Mucosa of rectum (tissue), 2 donors: Measurements from ENCODE around the gene LACTBL1.

Experiments used
- H3K27ac ChIP-seq, 2 donors: one replicate each; pipeline ENCODE4 v1.7.0; 2013; ENCODE audit warnings: inconsistent platforms in 2 of 2, low read depth in 2 of 2, low read length in 2 of 2
- H3K27me3 ChIP-seq, 2 donors: one replicate each; pipeline ENCODE4 v1.7.0; 2013; ENCODE audit warnings: low read length in 2 of 2; ENCODE audit not compliant: control insufficient read depth in 2 of 2, insufficient read depth in 2 of 2
- H3K36me3 ChIP-seq, 2 donors: one replicate each; pipeline ENCODE4 v1.7.0; 2013; ENCODE audit warnings: low read length in 2 of 2; ENCODE audit not compliant: control insufficient read depth in 2 of 2, insufficient read depth in 2 of 2
- H3K4me1 ChIP-seq, 2 donors: one replicate each; pipeline ENCODE4 v1.7.0; 2013; ENCODE audit warnings: low read length in 2 of 2, mild to moderate bottlenecking in 1 of 2; ENCODE audit not compliant: control insufficient read depth in 2 of 2, insufficient read depth in 2 of 2
- H3K4me3 ChIP-seq, 2 donors: one replicate each; pipeline ENCODE4 v1.7.0; 2013; ENCODE audit warnings: low read length in 2 of 2
- H3K9ac ChIP-seq, 2 donors: one replicate each; pipeline ENCODE4 v1.7.0; 2013; ENCODE audit warnings: low read length in 2 of 2, low read depth in 1 of 2, mild to moderate bottlenecking in 1 of 2
- H3K9me3 ChIP-seq, 2 donors: one replicate each; pipeline ENCODE4 v1.7.0; 2013; ENCODE audit warnings: low read length in 2 of 2; ENCODE audit not compliant: control insufficient read depth in 2 of 2
- donor health status: healthy.
- donor health status: Normal muscosa, but diverticular disease.

The LACTBL1 gene

DNA sequence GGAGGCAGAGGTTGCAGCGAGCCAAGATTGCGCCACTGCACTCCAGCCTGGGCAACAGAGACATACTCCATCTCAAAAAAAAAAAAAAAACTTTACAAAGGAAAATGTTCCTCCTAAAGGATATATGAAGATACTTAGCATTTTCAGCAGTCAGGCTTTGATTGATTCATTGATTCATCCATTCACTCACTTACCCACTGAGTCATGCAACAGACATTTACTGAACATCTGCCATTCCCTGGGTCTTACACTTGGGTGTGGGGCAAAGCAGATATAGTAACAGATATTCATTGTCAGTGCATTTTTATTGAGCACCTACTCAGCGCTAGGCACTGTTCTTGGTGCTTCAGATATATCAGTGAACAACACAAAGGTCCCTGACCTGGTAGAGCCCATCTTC is 5.6 kb upstream of the LACTBL1 start:
- Histone ChIP-seq H3K4me3 (no peak overlapping the region), H3K27ac (no peak overlapping the region), H3K9me3 (no peaks in the 10 kb centered on the region), H3K9ac (no peak overlapping the region), H3K27me3 (peaks cover 0 to 3% of the 10 kb centered on the region in 2 donors), H3K4me1 (peaks cover 0 to 2% of the 10 kb centered on the region in 2 donors), H3K36me3 (no peaks in the 10 kb centered on the region)

GRCh38 chr1:22976461-22977243 is 4.0 kb upstream of the LACTBL1 start:
- H3K9ac ChIP-seq = no peak overlapping the region
- no peak overlapping the region for H3K4me3 ChIP-seq
- H3K4me1 ChIP-seq = peaks cover 0 to 2% of the 10 kb centered on the region in 2 donors
- peaks cover 2 to 3% of the 10 kb centered on the region in 2 donors for H3K27me3 ChIP-seq
- no peaks in the 10 kb centered on the region for H3K36me3 ChIP-seq
- H3K27ac ChIP-seq = no peak overlapping the region
- H3K9me3 ChIP-seq = no peaks in the 10 kb centered on the region

GRCh38 chr1:22976127-22976460 is 3.4 kb upstream of the LACTBL1 start:
- H3K9me3 ChIP-seq = no peaks in the 10 kb centered on the region
- H3K4me3 ChIP-seq = no peak overlapping the region
- no peak overlapping the region for H3K27ac ChIP-seq
- peaks cover 2 to 3% of the 10 kb centered on the region in 2 donors for H3K27me3 ChIP-seq
- H3K4me1 ChIP-seq = peaks cover 0 to 2% of the 10 kb centered on the region in 2 donors
- no peaks in the 10 kb centered on the region for H3K36me3 ChIP-seq
- no peak overlapping the region for H3K9ac ChIP-seq

DNA sequence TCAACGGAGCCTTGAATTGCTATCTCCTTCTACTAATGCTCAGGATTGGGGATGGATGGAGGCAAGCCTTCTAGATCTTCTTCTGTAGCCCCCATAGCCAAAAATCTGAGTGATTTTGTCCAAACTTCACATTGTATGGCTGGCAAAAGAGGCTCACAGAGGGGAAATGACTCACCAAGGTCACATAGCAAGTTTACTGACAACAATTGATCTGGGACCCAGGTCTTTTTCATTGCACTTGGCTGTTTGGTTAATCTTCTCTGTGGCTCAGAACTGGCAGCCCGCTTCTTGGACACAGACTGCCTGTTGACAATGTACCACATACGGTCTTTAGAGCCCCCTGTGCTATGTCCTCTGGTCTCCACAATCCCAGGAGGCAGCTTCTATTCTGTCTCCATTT is 3.0 kb upstream of the LACTBL1 start:
- Histone ChIP-seq H3K4me1 (peaks cover 0 to 2% of the 10 kb centered on the region in 2 donors), H3K4me3 (no peak overlapping the region), H3K9me3 (no peaks in the 10 kb centered on the region), H3K9ac (no peak overlapping the region), H3K36me3 (no peaks in the 10 kb centered on the region), H3K27me3 (peaks cover 2 to 3% of the 10 kb centered on the region in 2 donors), H3K27ac (no peak overlapping the region)

GRCh38 chr1:22971611-22972405 is 858 bp downstream of the LACTBL1 start:
- Histone ChIP-seq H3K27me3 (peaks cover 2 to 3% of the 10 kb centered on the region in 2 donors), H3K36me3 (no peaks in the 10 kb centered on the region), H3K27ac (no peak overlapping the region), H3K9ac (no peak overlapping the region), H3K9me3 (no peaks in the 10 kb centered on the region), H3K4me1 (peaks cover 0 to 5% of the 10 kb centered on the region in 2 donors), H3K4me3 (no peak overlapping the region)

DNA sequence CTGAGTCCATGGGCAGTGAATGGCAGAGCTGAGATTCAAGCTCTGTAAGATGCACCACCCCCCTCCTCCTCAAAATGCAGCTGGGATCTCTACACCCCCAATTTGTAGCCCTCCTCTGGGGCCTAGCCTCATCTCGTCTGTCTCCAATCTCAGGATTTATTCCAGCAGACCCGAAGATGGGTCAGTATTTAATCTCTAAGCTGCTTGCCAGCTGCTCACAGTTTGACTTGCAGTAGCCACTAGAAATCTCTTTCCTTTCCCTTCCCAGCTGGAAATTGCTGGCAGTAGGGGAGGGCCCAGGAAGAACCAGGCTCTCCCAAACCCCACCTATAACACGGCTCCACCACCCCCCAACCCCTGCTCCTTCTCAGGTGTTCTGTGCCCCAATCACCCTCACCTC is 1.5 kb downstream of the LACTBL1 start:
- Histone ChIP-seq H3K36me3 (no peaks in the 10 kb centered on the region), H3K27me3 (peaks cover under 1 to 2% of the 10 kb centered on the region in 2 donors), H3K27ac (no peak overlapping the region), H3K9me3 (no peaks in the 10 kb centered on the region), H3K4me1 (peaks cover 0 to 3% of the 10 kb centered on the region in 2 donors), H3K9ac (no peak overlapping the region), H3K4me3 (no peak overlapping the region)

GRCh38 chr1:22970096-22970495 is 2.6 kb downstream of the LACTBL1 start:
- Histone ChIP-seq H3K27me3 (peaks cover 0 to 2% of the 10 kb centered on the region in 2 donors), H3K4me3 (no peak overlapping the region), H3K9ac (no peak overlapping the region), H3K27ac (no peak overlapping the region), H3K36me3 (no peaks in the 10 kb centered on the region), H3K4me1 (peaks cover 0 to 3% of the 10 kb centered on the region in 2 donors), H3K9me3 (no peaks in the 10 kb centered on the region)

DNA sequence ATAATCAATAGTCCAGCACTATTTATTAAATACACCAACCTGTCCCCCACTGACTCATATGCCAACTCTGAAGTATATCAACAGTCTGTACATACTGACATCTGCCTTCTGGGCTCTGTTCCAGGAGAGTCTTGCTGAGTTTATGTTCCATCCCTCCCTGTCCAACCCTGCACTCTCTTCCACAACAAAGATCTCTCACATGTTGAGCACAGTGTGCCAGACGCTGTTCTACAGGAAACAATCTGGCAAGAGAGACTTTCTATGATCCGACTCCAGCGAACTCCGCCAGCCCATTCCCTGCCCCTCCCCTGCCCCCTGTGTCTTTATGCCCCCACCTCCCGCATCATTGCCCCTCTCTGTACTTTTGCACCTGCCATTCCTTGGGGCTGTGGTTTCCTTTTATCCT is 3.4 kb downstream of the LACTBL1 start:
- Histone ChIP-seq H3K36me3 (no peaks in the 10 kb centered on the region), H3K9me3 (no peaks in the 10 kb centered on the region), H3K9ac (no peak overlapping the region), H3K4me1 (peaks cover 0 to 3% of the 10 kb centered on the region in 2 donors), H3K4me3 (no peak overlapping the region), H3K27ac (peak overlapping the region in 1 of 2 donors; percentile 4), H3K27me3 (peaks cover 0 to 2% of the 10 kb centered on the region in 2 donors)

GRCh38 chr1:22967833-22968232 is 4.8 kb downstream of the LACTBL1 start:
- Histone ChIP-seq H3K36me3 (no peaks in the 10 kb centered on the region), H3K4me3 (no peak overlapping the region), H3K27me3 (no peaks in the 10 kb centered on the region), H3K27ac (no peak overlapping the region), H3K9me3 (no peaks in the 10 kb centered on the region), H3K9ac (no peak overlapping the region), H3K4me1 (peaks cover 0 to 3% of the 10 kb centered on the region in 2 donors)

GRCh38 chr1:22966309-22966708 is 6.4 kb downstream of the LACTBL1 start:
- Histone ChIP-seq H3K4me1 (peaks cover 0 to 3% of the 10 kb centered on the region in 2 donors), H3K27ac (no peak overlapping the region), H3K36me3 (no peaks in the 10 kb centered on the region), H3K9ac (no peak overlapping the region), H3K4me3 (no peak overlapping the region), H3K9me3 (no peaks in the 10 kb centered on the region), H3K27me3 (no peaks in the 10 kb centered on the region)
